ENCODE results near the gene SOCS6. TPM values are rescaled to one million over a fixed set of nuclear protein-coding genes. Genes with fewer than 3 reads are reported as not detected.
A peak's percentile ranks its signal among the peaks of the same experiment; 100 is the strongest.

Gene SOCS6
- polyA plus RNA-seq, 3 donors, result 4.8 to 6.1 (median 4.8) TPM

- H3K27me3 ChIP-seq (ENCODE audit: control insufficient read depth in 2 of 2, insufficient read depth in 2 of 2, low read length in 2 of 2), result no peaks in the 10 kb centered on the region
- peaks cover 63 to 71% of the 10 kb centered on the region in 2 donors for H3K4me1 ChIP-seq (ENCODE audit: control insufficient read depth in 1 of 2, insufficient read depth in 2 of 2, low read length in 2 of 2)
- H3K4me2 ChIP-seq (replicated peaks; ENCODE audit: extremely low read depth, low read length, poor library complexity, severe bottlenecking), result peak overlapping the region; percentile 89
- H3K9me3 Mint-ChIP-seq, result peaks cover 0 to 2% (median 0%) of the 10 kb centered on the region in 7 donors
- H3K4me1 Mint-ChIP-seq, result peaks cover 69% of the 10 kb centered on the region
- peaks cover 38% of the 10 kb centered on the region for H3K79me2 ChIP-seq (ENCODE audit: insufficient read depth, low read length)
- H3K27ac Mint-ChIP-seq, result no peak overlapping the region
- peaks cover 0 to 16% of the 10 kb centered on the region in 2 donors for H3K36me3 Mint-ChIP-seq
- intact Hi-C loops (cut with micrococcal nuclease), result loop anchor here (2.0 to 5.0 kb wide), 4 partner anchors 44 to 144 kb away; partner anchors contain the start of gene RTTN (in 1 of the 2)
- WGBS (ENCODE audit: insufficient coverage), result 1% methylated on average over 38 of the region's 50 CpGs
- H3K27ac ChIP-seq (ENCODE audit: low read depth in 1 of 2, low read length in 2 of 2), result no peak overlapping the region
- H4K20me1 ChIP-seq (ENCODE audit: insufficient read depth, low read length), result peaks cover 34% of the 10 kb centered on the region
- H3K9me3 ChIP-seq (replicated peaks in 1 of 2; ENCODE audit: control insufficient read depth in 1 of 2, insufficient read depth in 1 of 2, low read length in 2 of 2), result no peaks in the 10 kb centered on the region
- no peak for DNase-seq
- H3K36me3 ChIP-seq (replicated peaks in 1 of 2; ENCODE audit: control insufficient read depth in 1 of 2, insufficient read depth in 2 of 2, low read length in 2 of 2), result no peaks in the 10 kb centered on the region
- peak overlapping the region; percentile 92 for H2AFZ ChIP-seq (ENCODE audit: insufficient read depth, low read depth, low read length, poor library complexity, severe bottlenecking)
- no peak for TF ChIP-seq CTCF (IDR thresholded peaks at IDR 0.05)
- peak overlapping the region; percentile 65 to 69 for H3K4me3 Mint-ChIP-seq
- H3K27me3 Mint-ChIP-seq (ENCODE audit: low read depth in 3 of 3), result peaks cover 0 to 10% (median 0%) of the 10 kb centered on the region in 3 donors
- H3K4me3 ChIP-seq (replicated peaks in 1 of 3; ENCODE audit: low read depth in 2 of 3, low read length in 3 of 3), result peak overlapping the region; percentile 39 to 80 (median 47)
- H3K9ac ChIP-seq (ENCODE audit: insufficient read depth, low read length, poor library complexity, severe bottlenecking), result peak overlapping the region; percentile 57
Measured at GRCh38 chr18:70288171-70288850, 534 bp upstream of the SOCS6 start.

- H3K4me1 Mint-ChIP-seq, result peaks cover 62% of the 10 kb centered on the region
Measured at GRCh38 chr18:70289351-70290312, 787 bp downstream of the SOCS6 start.

More at GRCh38 chr18:70289351-70290312, 787 bp downstream of the SOCS6 start:
- H3K4me3 Mint-ChIP-seq, result peak overlapping the region; percentile 91 to 93
- Histone ChIP-seq H4K20me1 (ENCODE audit: insufficient read depth, low read length) (peaks cover 47% of the 10 kb centered on the region), H3K9ac (ENCODE audit: insufficient read depth, low read length, poor library complexity, severe bottlenecking) (peak overlapping the region; percentile 75), H3K36me3 (replicated peaks in 1 of 2; ENCODE audit: control insufficient read depth in 1 of 2, insufficient read depth in 2 of 2, low read length in 2 of 2) (no peaks in the 10 kb centered on the region), H3K27ac (ENCODE audit: low read depth in 1 of 2, low read length in 2 of 2) (peak overlapping the region in 1 of 2 donors; percentile 52), H3K79me2 (ENCODE audit: insufficient read depth, low read length) (peaks cover 49% of the 10 kb centered on the region), H2AFZ (ENCODE audit: insufficient read depth, low read depth, low read length, poor library complexity, severe bottlenecking) (peak overlapping the region; percentile 32), H3K4me3 (replicated peaks in 1 of 3; ENCODE audit: low read depth in 2 of 3, low read length in 3 of 3) (peak overlapping the region; percentile 41 to 90 (median 80)), H3K9me3 (replicated peaks in 1 of 2; ENCODE audit: control insufficient read depth in 1 of 2, insufficient read depth in 1 of 2, low read length in 2 of 2) (no peaks in the 10 kb centered on the region), H3K4me2 (replicated peaks; ENCODE audit: extremely low read depth, low read length, poor library complexity, severe bottlenecking) (peak overlapping the region; percentile 89), H3K4me1 (ENCODE audit: control insufficient read depth in 1 of 2, insufficient read depth in 2 of 2, low read length in 2 of 2) (peaks cover 52 to 60% of the 10 kb centered on the region in 2 donors), H3K27me3 (ENCODE audit: control insufficient read depth in 2 of 2, insufficient read depth in 2 of 2, low read length in 2 of 2) (no peaks in the 10 kb centered on the region)
- TF ChIP-seq CTCF (IDR thresholded peaks at IDR 0.05), result no peak
- no peak for DNase-seq
- under 1% methylated on average over 81 of the region's 87 CpGs for WGBS (ENCODE audit: insufficient coverage)
- intact Hi-C loops (cut with micrococcal nuclease), result loop anchor here (2.0 to 5.0 kb wide), 4 partner anchors 43 to 143 kb away; partner anchors contain the start of gene RTTN (in 1 of the 2)
- H3K36me3 Mint-ChIP-seq, result peaks cover 0 to 16% of the 10 kb centered on the region in 2 donors
- H3K27ac Mint-ChIP-seq, result peak overlapping the region; percentile 33 to 88 (median 79)
- no peaks in the 10 kb centered on the region for H3K9me3 Mint-ChIP-seq
- H3K27me3 Mint-ChIP-seq (ENCODE audit: low read depth in 3 of 3), result peaks cover 0 to 11% (median 0%) of the 10 kb centered on the region in 3 donors
